Liver (tissue), 9 donors: ENCODE results near the gene DIPK1B. TPM values are rescaled to one million over a fixed set of nuclear protein-coding genes. Genes with fewer than 3 reads are reported as not detected.

Experiments
- DNase-seq: peaks from one replicate; pipeline ENCODE4 v3.0.0-alpha.2; 2017; ENCODE audit warnings: low spot score
- H3K27ac ChIP-seq, 2 donors: one replicate each; pipeline ENCODE4 v1.7.0; 2013; ENCODE audit warnings: inconsistent platforms in 2 of 2, low read length in 2 of 2, control low read depth in 1 of 2, low read depth in 1 of 2, mild to moderate bottlenecking in 1 of 2
- H3K27me3 ChIP-seq, 4 donors: one replicate each; pipeline versions ENCODE4 v1.6.1 to v1.7.0; 2013; ENCODE audit warnings: low read length in 3 of 4, inconsistent platforms in 1 of 4, mild to moderate bottlenecking in 1 of 4, moderate library complexity in 1 of 4; ENCODE audit not compliant: control insufficient read depth in 4 of 4, insufficient read depth in 4 of 4
- H3K36me3 ChIP-seq, 4 donors: one replicate each; pipeline versions ENCODE4 v1.6.1 to v1.7.0; 2013; ENCODE audit warnings: low read length in 3 of 4, mild to moderate bottlenecking in 3 of 4, low read depth in 1 of 4, moderate library complexity in 1 of 4; ENCODE audit not compliant: control insufficient read depth in 4 of 4, insufficient read depth in 3 of 4
- H3K4me1 ChIP-seq, 4 donors: one replicate each; pipeline versions ENCODE4 v1.6.1 to v1.7.0; 2013; ENCODE audit warnings: low read length in 3 of 4, mild to moderate bottlenecking in 3 of 4, moderate library complexity in 1 of 4; ENCODE audit not compliant: control insufficient read depth in 4 of 4, insufficient read depth in 4 of 4
- H3K4me3 ChIP-seq, 3 donors: one replicate each; pipeline versions ENCODE4 v1.6.1 to v1.7.0; 2013; ENCODE audit warnings: low read length in 3 of 3, control low read depth in 1 of 3, low read depth in 1 of 3, mild to moderate bottlenecking in 1 of 3
- H3K9ac ChIP-seq, 2 donors: one replicate each; pipeline ENCODE4 v1.7.0; 2013; ENCODE audit warnings: low read length in 2 of 2, mild to moderate bottlenecking in 2 of 2, moderate library complexity in 2 of 2, control low read depth in 1 of 2, low read depth in 1 of 2
- H3K9me3 ChIP-seq, 4 donors: one replicate each; pipeline versions ENCODE4 v1.6.1 to v1.7.0; 2013; ENCODE audit warnings: low read length in 3 of 4; ENCODE audit not compliant: control insufficient read depth in 4 of 4
- EGR1 ChIP-seq, 2 donors: IDR thresholded peaks; 2 replicates each; pipeline ENCODE4 v1.6.1; 2016 to 2018; ENCODE audit warnings: antibody characterized with exemption in 2 of 2, low read depth in 2 of 2
- FOXA1 ChIP-seq: IDR thresholded peaks from 2 replicates; pipeline ENCODE4 v1.6.1; 2016; ENCODE audit warnings: antibody characterized with exemption
- FOXA2 ChIP-seq: IDR thresholded peaks from 2 replicates; pipeline ENCODE4 v1.6.1; 2016; ENCODE audit warnings: antibody characterized with exemption
- GABPA ChIP-seq, 2 donors: IDR thresholded peaks in 1 of 2; conservative IDR thresholded peaks in 1 of 2; 2 replicates each; pipeline ENCODE4 v1.6.1; 2016; ENCODE audit warnings: antibody characterized with exemption in 2 of 2, mild to moderate bottlenecking in 1 of 2, moderate library complexity in 1 of 2
- HNF4A ChIP-seq, 2 donors: conservative IDR thresholded peaks; 2 replicates each; pipeline ENCODE4 v1.6.1; 2016; ENCODE audit warnings: antibody characterized with exemption in 2 of 2, mild to moderate bottlenecking in 2 of 2
- HNF4G ChIP-seq: IDR thresholded peaks from 2 replicates; pipeline ENCODE4 v1.6.1; 2016; ENCODE audit warnings: antibody characterized with exemption
- JUND ChIP-seq, 2 donors: IDR thresholded peaks; 2 replicates each; pipeline ENCODE4 v1.6.1; 2016; ENCODE audit warnings: antibody characterized with exemption in 2 of 2
- RAD21 ChIP-seq, 2 donors: IDR thresholded peaks; 2 replicates each; pipeline ENCODE4 v1.6.1; 2016; ENCODE audit warnings: antibody characterized with exemption in 2 of 2, mild to moderate bottlenecking in 2 of 2
- RXRA ChIP-seq, 2 donors: IDR thresholded peaks; 2 replicates each; pipeline ENCODE4 v1.6.1; 2017 to 2018; ENCODE audit warnings: antibody characterized with exemption in 2 of 2, mild to moderate bottlenecking in 1 of 2
- SP1 ChIP-seq: IDR thresholded peaks from 2 replicates; pipeline ENCODE4 v1.6.1; 2018; ENCODE audit warnings: antibody characterized with exemption, mild to moderate bottlenecking
- TAF1 ChIP-seq: conservative IDR thresholded peaks from 2 replicates; pipeline ENCODE4 v1.6.1; 2016; ENCODE audit warnings: antibody characterized with exemption, mild to moderate bottlenecking
- YY1 ChIP-seq: IDR thresholded peaks from 2 replicates; pipeline ENCODE4 v1.6.1; 2016; ENCODE audit warnings: antibody characterized with exemption, mild to moderate bottlenecking
- ZBTB33 ChIP-seq: IDR thresholded peaks from 2 replicates; pipeline ENCODE4 v1.6.1; 2016; ENCODE audit warnings: antibody characterized with exemption
- WGBS: extraction: QIAGEN DNeasy Blood & Tissue Kit; methylation state at CpG from one replicate; pipeline ENCODE4 v1.1.7; 2013; 5-methylcytosine and 5-hydroxymethylcytosine counted together
- polyA plus RNA-seq, 2 donors: library from polyadenylated mRNA; stranded (reverse) in 1 of 2; unstranded in 1 of 2; fragments of 200-250 nt in 1 of 2; fragments of >200 nt in 1 of 2; fragmentation: Nextera tagmentation in 1 of 2; extraction: Ambion mirVana in 1 of 2; gene quantifications; one replicate each; pipeline versions ENCODE4 v1.2.1 to v1.2.3, GENCODE V29; 2013 to 2015
- total RNA-seq, 2 donors: library from RNA; depleted of rRNA; stranded (reverse); fragments of >200 nt; gene quantifications; one replicate each; pipeline ENCODE4 v1.2.3, GENCODE V29; 2014
- TF ChIP-seq, protein P1 (sequence below): IDR thresholded peaks from 2 replicates; pipeline ENCODE4 v1.6.1; 2016; ENCODE audit warnings: antibody characterized with exemption, mild to moderate bottlenecking
- TF ChIP-seq, protein P2 (sequence below): fragments of 150-350 bp; IDR thresholded peaks from 2 replicates; pipeline ENCODE4 v1.5.1; 2017; ENCODE audit warnings: improper control_type of control experiment, low read depth, low read length; ENCODE audit not compliant: missing input control
- TF ChIP-seq, protein P3 (sequence below): IDR thresholded peaks from 2 replicates; pipeline ENCODE4 v1.6.1; 2016; ENCODE audit warnings: antibody characterized with exemption
- TF ChIP-seq, protein P4 (sequence below): IDR thresholded peaks from 2 replicates; pipeline ENCODE4 v1.6.1; 2016; ENCODE audit warnings: antibody characterized with exemption
- donor health status: healthy.
- donor health status: healthy.
- donor health status: healthy.
- donor health status: healthy.
- donor health status: healthy.

The DIPK1B gene
- total and polyA plus RNA-seq, 4 donors: 2.3 to 19.7 (median 5.2) TPM

- no peaks in the 10 kb centered on the region for H3K9me3 ChIP-seq
- peak overlapping the region; percentile 91 to 92 for H3K27ac ChIP-seq
- H3K4me1 ChIP-seq: peaks cover 37 to 73% (median 61%) of the 10 kb centered on the region in 4 donors
Observed at GRCh38 chr9:136688274-136689107, 23.9 kb upstream of the DIPK1B start.

More at GRCh38 chr9:136688274-136689107, 23.9 kb upstream of the DIPK1B start:
- H3K27me3 ChIP-seq: no peaks in the 10 kb centered on the region
- H3K4me3 ChIP-seq: no peak overlapping the region
- DNase-seq: no peak
- no peaks in the 10 kb centered on the region for H3K36me3 ChIP-seq
- no peak for TF ChIP-seq FOXA1
- no peak for TF ChIP-seq TAF1
- TF ChIP-seq, protein P1, sequence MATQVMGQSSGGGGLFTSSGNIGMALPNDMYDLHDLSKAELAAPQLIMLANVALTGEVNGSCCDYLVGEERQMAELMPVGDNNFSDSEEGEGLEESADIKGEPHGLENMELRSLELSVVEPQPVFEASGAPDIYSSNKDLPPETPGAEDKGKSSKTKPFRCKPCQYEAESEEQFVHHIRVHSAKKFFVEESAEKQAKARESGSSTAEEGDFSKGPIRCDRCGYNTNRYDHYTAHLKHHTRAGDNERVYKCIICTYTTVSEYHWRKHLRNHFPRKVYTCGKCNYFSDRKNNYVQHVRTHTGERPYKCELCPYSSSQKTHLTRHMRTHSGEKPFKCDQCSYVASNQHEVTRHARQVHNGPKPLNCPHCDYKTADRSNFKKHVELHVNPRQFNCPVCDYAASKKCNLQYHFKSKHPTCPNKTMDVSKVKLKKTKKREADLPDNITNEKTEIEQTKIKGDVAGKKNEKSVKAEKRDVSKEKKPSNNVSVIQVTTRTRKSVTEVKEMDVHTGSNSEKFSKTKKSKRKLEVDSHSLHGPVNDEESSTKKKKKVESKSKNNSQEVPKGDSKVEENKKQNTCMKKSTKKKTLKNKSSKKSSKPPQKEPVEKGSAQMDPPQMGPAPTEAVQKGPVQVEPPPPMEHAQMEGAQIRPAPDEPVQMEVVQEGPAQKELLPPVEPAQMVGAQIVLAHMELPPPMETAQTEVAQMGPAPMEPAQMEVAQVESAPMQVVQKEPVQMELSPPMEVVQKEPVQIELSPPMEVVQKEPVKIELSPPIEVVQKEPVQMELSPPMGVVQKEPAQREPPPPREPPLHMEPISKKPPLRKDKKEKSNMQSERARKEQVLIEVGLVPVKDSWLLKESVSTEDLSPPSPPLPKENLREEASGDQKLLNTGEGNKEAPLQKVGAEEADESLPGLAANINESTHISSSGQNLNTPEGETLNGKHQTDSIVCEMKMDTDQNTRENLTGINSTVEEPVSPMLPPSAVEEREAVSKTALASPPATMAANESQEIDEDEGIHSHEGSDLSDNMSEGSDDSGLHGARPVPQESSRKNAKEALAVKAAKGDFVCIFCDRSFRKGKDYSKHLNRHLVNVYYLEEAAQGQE: no peak
- no peak for TF ChIP-seq EGR1 (IDR thresholded peaks at IDR 0.05; ENCODE audit: low read depth in 2 of 2)
- no peak for TF ChIP-seq JUND (IDR thresholded peaks at IDR 0.05)
- TF ChIP-seq HNF4A (conservative IDR thresholded peaks at IDR 0.05): no peak
- no peak for TF ChIP-seq ZBTB33
- peak; percentile 10 for TF ChIP-seq SP1
- TF ChIP-seq FOXA2: peak; percentile 0
- TF ChIP-seq GABPA (IDR thresholded peaks at IDR 0.05 in 1 of 2, conservative IDR thresholded peaks at IDR 0.05 in 1 of 2): no peak
- TF ChIP-seq RAD21 (IDR thresholded peaks at IDR 0.05): no peak
- TF ChIP-seq, protein P2, sequence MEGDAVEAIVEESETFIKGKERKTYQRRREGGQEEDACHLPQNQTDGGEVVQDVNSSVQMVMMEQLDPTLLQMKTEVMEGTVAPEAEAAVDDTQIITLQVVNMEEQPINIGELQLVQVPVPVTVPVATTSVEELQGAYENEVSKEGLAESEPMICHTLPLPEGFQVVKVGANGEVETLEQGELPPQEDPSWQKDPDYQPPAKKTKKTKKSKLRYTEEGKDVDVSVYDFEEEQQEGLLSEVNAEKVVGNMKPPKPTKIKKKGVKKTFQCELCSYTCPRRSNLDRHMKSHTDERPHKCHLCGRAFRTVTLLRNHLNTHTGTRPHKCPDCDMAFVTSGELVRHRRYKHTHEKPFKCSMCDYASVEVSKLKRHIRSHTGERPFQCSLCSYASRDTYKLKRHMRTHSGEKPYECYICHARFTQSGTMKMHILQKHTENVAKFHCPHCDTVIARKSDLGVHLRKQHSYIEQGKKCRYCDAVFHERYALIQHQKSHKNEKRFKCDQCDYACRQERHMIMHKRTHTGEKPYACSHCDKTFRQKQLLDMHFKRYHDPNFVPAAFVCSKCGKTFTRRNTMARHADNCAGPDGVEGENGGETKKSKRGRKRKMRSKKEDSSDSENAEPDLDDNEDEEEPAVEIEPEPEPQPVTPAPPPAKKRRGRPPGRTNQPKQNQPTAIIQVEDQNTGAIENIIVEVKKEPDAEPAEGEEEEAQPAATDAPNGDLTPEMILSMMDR: no peak
- TF ChIP-seq, protein P3, sequence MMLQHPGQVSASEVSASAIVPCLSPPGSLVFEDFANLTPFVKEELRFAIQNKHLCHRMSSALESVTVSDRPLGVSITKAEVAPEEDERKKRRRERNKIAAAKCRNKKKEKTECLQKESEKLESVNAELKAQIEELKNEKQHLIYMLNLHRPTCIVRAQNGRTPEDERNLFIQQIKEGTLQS: no peak
- TF ChIP-seq YY1: no peak
- TF ChIP-seq RXRA (IDR thresholded peaks at IDR 0.05): no peak
- no peak for TF ChIP-seq HNF4G
- TF ChIP-seq, protein P4, sequence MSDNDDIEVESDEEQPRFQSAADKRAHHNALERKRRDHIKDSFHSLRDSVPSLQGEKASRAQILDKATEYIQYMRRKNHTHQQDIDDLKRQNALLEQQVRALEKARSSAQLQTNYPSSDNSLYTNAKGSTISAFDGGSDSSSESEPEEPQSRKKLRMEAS: no peak
- no peak overlapping the region for H3K9ac ChIP-seq
- 68% methylated on average over 21 of the region's 21 CpGs for WGBS
